Measurements from ENCODE around the gene LIN54. TPM values are rescaled to one million over a fixed set of nuclear protein-coding genes. Genes with fewer than 3 reads are reported as not detected.
A peak's percentile ranks its signal among the peaks of the same experiment; 100 is the strongest.
"Not testable (repeated sequence)": the region's sequence is repeated elsewhere in the genome, so short reads cannot be mapped to it uniquely, and the experiment has no call there.

LIN54 gene
- total RNA-seq, 1 experiment from 2014 or later = 12.7 TPM

DNA sequence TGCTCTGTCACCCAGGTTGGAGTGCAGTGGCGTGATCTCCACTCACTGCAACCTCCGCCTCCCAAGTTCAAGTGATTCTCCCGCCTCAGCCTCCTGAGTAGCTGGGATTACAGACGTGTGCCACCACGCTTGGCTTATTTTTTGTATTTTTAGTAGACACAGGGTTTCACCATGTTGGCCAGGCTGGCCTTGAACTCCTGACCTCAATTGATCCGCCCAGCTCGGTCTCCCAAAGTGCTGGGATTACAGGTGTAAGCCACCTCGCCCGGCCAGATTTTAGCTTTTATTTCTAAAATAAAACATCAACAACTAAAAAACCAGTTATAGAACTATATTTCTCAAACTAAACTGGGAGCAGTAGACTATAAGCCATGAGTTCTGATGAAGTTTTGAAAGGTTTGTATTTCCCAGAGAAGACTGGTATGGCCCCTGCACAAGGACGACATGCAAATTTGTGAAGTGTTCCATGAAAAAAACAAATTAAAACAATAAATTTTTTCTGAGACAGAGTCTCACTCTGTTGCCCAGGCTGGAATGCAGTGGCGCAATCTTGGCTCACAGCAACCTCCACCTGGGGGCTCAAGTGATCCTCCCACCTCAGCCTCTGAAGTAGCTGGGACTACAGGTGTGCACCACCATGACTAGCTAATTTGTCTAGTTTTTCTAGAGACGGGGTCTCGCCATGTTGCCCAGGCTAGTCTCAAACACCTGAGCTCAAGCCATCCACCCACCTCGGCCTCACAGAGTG lies 7.4 kb downstream of the LIN54 start:
- H3K9me3 Mint-ChIP-seq; CTCF ChIA-PET; DNase-seq (ENCODE audit: low spot score); H3K4me1 Mint-ChIP-seq; ATAC-seq; H3K4me3 Mint-ChIP-seq; H3K36me3 Mint-ChIP-seq; H3K27me3 Mint-ChIP-seq (ENCODE audit: low read depth); POLR2A ChIA-PET; H3K27ac Mint-ChIP-seq: not testable (repeated sequence)
- 0 out of 2 replicates have a peak, but pooled peaks have one; percentile 17 for TF ChIP-seq ZNF121 (CRISPR knock-in tag; IDR thresholded peaks at IDR 0.05)

DNA sequence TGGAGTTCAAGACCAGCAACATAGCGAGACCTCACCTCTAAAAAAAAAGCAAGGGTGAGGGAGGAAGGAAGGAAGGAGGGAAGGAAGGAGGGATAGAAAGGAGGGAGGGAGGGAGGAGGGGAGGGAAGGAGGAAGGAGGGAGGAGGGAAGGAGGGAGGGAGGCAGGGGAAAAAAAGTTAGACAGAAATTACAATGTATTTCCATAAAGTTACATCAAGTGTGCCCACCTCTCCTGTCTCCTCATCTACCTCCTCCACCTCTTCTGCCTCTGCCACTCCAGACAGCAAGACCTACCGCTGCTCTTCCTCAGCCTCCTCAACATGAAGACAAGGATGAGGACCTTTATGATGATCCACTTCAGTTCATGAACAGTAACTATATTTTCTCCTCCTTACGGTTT lies 8.3 kb downstream of the LIN54 start:
- H3K9me3 Mint-ChIP-seq = no peaks in the 10 kb centered on the region
- CTCF ChIA-PET = no interaction called here
- TF ChIP-seq, protein P1, sequence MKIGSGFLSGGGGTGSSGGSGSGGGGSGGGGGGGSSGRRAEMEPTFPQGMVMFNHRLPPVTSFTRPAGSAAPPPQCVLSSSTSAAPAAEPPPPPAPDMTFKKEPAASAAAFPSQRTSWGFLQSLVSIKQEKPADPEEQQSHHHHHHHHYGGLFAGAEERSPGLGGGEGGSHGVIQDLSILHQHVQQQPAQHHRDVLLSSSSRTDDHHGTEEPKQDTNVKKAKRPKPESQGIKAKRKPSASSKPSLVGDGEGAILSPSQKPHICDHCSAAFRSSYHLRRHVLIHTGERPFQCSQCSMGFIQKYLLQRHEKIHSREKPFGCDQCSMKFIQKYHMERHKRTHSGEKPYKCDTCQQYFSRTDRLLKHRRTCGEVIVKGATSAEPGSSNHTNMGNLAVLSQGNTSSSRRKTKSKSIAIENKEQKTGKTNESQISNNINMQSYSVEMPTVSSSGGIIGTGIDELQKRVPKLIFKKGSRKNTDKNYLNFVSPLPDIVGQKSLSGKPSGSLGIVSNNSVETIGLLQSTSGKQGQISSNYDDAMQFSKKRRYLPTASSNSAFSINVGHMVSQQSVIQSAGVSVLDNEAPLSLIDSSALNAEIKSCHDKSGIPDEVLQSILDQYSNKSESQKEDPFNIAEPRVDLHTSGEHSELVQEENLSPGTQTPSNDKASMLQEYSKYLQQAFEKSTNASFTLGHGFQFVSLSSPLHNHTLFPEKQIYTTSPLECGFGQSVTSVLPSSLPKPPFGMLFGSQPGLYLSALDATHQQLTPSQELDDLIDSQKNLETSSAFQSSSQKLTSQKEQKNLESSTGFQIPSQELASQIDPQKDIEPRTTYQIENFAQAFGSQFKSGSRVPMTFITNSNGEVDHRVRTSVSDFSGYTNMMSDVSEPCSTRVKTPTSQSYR (CRISPR knock-in tag; IDR thresholded peaks at IDR 0.05) = no peak
- TF ChIP-seq GRHL2 (CRISPR knock-in tag; IDR thresholded peaks at IDR 0.05; ENCODE audit: insufficient replicate concordance, severe bottlenecking) = no peak
- no peak for TF ChIP-seq MYBL2 (CRISPR knock-in tag; IDR thresholded peaks at IDR 0.05)
- TF ChIP-seq, protein P2, sequence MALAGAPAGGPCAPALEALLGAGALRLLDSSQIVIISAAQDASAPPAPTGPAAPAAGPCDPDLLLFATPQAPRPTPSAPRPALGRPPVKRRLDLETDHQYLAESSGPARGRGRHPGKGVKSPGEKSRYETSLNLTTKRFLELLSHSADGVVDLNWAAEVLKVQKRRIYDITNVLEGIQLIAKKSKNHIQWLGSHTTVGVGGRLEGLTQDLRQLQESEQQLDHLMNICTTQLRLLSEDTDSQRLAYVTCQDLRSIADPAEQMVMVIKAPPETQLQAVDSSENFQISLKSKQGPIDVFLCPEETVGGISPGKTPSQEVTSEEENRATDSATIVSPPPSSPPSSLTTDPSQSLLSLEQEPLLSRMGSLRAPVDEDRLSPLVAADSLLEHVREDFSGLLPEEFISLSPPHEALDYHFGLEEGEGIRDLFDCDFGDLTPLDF (CRISPR knock-in tag; IDR thresholded peaks at IDR 0.05) = no peak
- no peak for TF ChIP-seq KAT7 (CRISPR knock-in tag; IDR thresholded peaks at IDR 0.05; ENCODE audit: borderline replicate concordance)
- no peak for TF ChIP-seq ZNF121 (CRISPR knock-in tag; IDR thresholded peaks at IDR 0.05)
- no peak for TF ChIP-seq GTF2I (CRISPR knock-in tag; conservative IDR thresholded peaks at IDR 0.05)
- TF ChIP-seq ZNF219 (CRISPR knock-in tag; IDR thresholded peaks at IDR 0.05; ENCODE audit: borderline replicate concordance) = no peak
- TF ChIP-seq, protein P3, sequence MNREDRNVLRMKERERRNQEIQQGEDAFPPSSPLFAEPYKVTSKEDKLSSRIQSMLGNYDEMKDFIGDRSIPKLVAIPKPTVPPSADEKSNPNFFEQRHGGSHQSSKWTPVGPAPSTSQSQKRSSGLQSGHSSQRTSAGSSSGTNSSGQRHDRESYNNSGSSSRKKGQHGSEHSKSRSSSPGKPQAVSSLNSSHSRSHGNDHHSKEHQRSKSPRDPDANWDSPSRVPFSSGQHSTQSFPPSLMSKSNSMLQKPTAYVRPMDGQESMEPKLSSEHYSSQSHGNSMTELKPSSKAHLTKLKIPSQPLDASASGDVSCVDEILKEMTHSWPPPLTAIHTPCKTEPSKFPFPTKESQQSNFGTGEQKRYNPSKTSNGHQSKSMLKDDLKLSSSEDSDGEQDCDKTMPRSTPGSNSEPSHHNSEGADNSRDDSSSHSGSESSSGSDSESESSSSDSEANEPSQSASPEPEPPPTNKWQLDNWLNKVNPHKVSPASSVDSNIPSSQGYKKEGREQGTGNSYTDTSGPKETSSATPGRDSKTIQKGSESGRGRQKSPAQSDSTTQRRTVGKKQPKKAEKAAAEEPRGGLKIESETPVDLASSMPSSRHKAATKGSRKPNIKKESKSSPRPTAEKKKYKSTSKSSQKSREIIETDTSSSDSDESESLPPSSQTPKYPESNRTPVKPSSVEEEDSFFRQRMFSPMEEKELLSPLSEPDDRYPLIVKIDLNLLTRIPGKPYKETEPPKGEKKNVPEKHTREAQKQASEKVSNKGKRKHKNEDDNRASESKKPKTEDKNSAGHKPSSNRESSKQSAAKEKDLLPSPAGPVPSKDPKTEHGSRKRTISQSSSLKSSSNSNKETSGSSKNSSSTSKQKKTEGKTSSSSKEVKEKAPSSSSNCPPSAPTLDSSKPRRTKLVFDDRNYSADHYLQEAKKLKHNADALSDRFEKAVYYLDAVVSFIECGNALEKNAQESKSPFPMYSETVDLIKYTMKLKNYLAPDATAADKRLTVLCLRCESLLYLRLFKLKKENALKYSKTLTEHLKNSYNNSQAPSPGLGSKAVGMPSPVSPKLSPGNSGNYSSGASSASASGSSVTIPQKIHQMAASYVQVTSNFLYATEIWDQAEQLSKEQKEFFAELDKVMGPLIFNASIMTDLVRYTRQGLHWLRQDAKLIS (CRISPR knock-in tag; IDR thresholded peaks at IDR 0.05; ENCODE audit: borderline replicate concordance) = no peak
- no peak for TF ChIP-seq CBFB (CRISPR knock-in tag; IDR thresholded peaks at IDR 0.05; ENCODE audit: low read depth)
- TF ChIP-seq GABPB1 (CRISPR knock-in tag; IDR thresholded peaks at IDR 0.05) = no peak
- TF ChIP-seq TCF7 (CRISPR knock-in tag; IDR thresholded peaks at IDR 0.05; ENCODE audit: low read depth) = no peak
- TF ChIP-seq, protein P4, sequence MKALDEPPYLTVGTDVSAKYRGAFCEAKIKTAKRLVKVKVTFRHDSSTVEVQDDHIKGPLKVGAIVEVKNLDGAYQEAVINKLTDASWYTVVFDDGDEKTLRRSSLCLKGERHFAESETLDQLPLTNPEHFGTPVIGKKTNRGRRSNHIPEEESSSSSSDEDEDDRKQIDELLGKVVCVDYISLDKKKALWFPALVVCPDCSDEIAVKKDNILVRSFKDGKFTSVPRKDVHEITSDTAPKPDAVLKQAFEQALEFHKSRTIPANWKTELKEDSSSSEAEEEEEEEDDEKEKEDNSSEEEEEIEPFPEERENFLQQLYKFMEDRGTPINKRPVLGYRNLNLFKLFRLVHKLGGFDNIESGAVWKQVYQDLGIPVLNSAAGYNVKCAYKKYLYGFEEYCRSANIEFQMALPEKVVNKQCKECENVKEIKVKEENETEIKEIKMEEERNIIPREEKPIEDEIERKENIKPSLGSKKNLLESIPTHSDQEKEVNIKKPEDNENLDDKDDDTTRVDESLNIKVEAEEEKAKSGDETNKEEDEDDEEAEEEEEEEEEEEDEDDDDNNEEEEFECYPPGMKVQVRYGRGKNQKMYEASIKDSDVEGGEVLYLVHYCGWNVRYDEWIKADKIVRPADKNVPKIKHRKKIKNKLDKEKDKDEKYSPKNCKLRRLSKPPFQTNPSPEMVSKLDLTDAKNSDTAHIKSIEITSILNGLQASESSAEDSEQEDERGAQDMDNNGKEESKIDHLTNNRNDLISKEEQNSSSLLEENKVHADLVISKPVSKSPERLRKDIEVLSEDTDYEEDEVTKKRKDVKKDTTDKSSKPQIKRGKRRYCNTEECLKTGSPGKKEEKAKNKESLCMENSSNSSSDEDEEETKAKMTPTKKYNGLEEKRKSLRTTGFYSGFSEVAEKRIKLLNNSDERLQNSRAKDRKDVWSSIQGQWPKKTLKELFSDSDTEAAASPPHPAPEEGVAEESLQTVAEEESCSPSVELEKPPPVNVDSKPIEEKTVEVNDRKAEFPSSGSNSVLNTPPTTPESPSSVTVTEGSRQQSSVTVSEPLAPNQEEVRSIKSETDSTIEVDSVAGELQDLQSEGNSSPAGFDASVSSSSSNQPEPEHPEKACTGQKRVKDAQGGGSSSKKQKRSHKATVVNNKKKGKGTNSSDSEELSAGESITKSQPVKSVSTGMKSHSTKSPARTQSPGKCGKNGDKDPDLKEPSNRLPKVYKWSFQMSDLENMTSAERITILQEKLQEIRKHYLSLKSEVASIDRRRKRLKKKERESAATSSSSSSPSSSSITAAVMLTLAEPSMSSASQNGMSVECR (CRISPR knock-in tag; IDR thresholded peaks at IDR 0.05; ENCODE audit: borderline replicate concordance) = no peak
- no peak for TF ChIP-seq FOXK1 (CRISPR knock-in tag; IDR thresholded peaks at IDR 0.05)
- TF ChIP-seq, protein P5, sequence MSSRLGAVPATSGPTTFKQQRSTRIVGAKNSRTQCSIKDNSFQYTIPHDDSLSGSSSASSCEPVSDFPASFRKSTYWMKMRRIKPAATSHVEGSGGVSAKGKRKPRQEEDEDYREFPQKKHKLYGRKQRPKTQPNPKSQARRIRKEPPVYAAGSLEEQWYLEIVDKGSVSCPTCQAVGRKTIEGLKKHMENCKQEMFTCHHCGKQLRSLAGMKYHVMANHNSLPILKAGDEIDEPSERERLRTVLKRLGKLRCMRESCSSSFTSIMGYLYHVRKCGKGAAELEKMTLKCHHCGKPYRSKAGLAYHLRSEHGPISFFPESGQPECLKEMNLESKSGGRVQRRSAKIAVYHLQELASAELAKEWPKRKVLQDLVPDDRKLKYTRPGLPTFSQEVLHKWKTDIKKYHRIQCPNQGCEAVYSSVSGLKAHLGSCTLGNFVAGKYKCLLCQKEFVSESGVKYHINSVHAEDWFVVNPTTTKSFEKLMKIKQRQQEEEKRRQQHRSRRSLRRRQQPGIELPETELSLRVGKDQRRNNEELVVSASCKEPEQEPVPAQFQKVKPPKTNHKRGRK (CRISPR knock-in tag; IDR thresholded peaks at IDR 0.05; ENCODE audit: borderline replicate concordance) = no peak
- TF ChIP-seq, protein P6, sequence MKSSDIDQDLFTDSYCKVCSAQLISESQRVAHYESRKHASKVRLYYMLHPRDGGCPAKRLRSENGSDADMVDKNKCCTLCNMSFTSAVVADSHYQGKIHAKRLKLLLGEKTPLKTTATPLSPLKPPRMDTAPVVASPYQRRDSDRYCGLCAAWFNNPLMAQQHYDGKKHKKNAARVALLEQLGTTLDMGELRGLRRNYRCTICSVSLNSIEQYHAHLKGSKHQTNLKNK (CRISPR knock-in tag; IDR thresholded peaks at IDR 0.05) = no peak
- TF ChIP-seq, protein P7, sequence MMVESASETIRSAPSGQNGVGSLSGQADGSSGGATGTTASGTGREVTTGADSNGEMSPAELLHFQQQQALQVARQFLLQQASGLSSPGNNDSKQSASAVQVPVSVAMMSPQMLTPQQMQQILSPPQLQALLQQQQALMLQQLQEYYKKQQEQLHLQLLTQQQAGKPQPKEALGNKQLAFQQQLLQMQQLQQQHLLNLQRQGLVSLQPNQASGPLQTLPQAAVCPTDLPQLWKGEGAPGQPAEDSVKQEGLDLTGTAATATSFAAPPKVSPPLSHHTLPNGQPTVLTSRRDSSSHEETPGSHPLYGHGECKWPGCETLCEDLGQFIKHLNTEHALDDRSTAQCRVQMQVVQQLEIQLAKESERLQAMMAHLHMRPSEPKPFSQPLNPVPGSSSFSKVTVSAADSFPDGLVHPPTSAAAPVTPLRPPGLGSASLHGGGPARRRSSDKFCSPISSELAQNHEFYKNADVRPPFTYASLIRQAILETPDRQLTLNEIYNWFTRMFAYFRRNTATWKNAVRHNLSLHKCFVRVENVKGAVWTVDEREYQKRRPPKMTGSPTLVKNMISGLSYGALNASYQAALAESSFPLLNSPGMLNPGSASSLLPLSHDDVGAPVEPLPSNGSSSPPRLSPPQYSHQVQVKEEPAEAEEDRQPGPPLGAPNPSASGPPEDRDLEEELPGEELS (CRISPR knock-in tag; IDR thresholded peaks at IDR 0.05) = no peak

More for the DNA sequence above, 8.3 kb downstream of the LIN54 start:
- Mint-ChIP-seq H3K36me3 (no peaks in the 10 kb centered on the region), H3K27me3 (ENCODE audit: low read depth) (no peaks in the 10 kb centered on the region), H3K27ac (no peak overlapping the region), H3K4me1 (peaks cover 5% of the 10 kb centered on the region), H3K4me3 (no peak overlapping the region)
- no peak for ATAC-seq
- POLR2A ChIA-PET = no interaction called here
- no peak for DNase-seq (ENCODE audit: low spot score)
